Transverse colon (tissue), 4 donors: ENCODE data around the gene TARDBP. TPM values are rescaled to one million over a fixed set of nuclear protein-coding genes. Genes with fewer than 3 reads are reported as not detected.

Experiments
- DNase-seq: peaks from one replicate; pipeline ENCODE4 v3.0.0-alpha.2; 2019
- H3K27ac ChIP-seq, 4 donors: fragments of 200-600 bp; sonication (generic); 2 replicates each; pipeline ENCODE4 v1.5.1; 2016 to 2018; ENCODE audit warnings: inconsistent platforms in 4 of 4
- H3K27me3 ChIP-seq: fragments of 200-600 bp; sonication (generic); 2 replicates; pipeline ENCODE4 v1.5.1; 2017; ENCODE audit warnings: inconsistent platforms
- H3K36me3 ChIP-seq, 4 donors: fragments of 200-600 bp; sonication (generic); 2 replicates each; pipeline ENCODE4 v1.5.1; 2017 to 2019; ENCODE audit warnings: inconsistent platforms in 4 of 4
- H3K4me1 ChIP-seq, 4 donors: fragments of 200-600 bp; sonication (generic); 2 replicates each; pipeline ENCODE4 v1.5.1; 2017 to 2020; ENCODE audit warnings: inconsistent platforms in 4 of 4
- H3K4me3 ChIP-seq, 4 donors: fragments of 200-600 bp; sonication (generic); 1 replicate in 1 of 4; 2 replicates in 3 of 4; pipeline versions ENCODE4 v1.5.1 to v1.6.1; 2017 to 2019; ENCODE audit warnings: inconsistent platforms in 4 of 4
- H3K9me3 ChIP-seq, 2 donors: fragments of 200-600 bp; sonication (generic); 2 replicates each; pipeline ENCODE4 v1.5.1; 2017 to 2019; ENCODE audit warnings: inconsistent platforms in 2 of 2
- CTCF ChIP-seq, 5 experiments: fragments of 200-600 bp in 3 of 5; fragments of 450-650 bp in 2 of 5; sonication (generic) in 3 of 5; IDR thresholded peaks; 1 replicate in 2 of 5; 2 replicates in 3 of 5; pipeline ENCODE4 v1.5.1; 2016 to 2017; ENCODE audit warnings: antibody characterized with exemption in 5 of 5, inconsistent platforms in 3 of 5, mild to moderate bottlenecking in 2 of 5, moderate library complexity in 1 of 5
- EP300 ChIP-seq: sonication (generic); formaldehyde crosslinking; IDR thresholded peaks from one replicate; pipeline ENCODE4 v1.6.1; 2017; ENCODE audit warnings: antibody characterized with exemption, low read depth
- POLR2A ChIP-seq: fragments of 450-650 bp; IDR thresholded peaks from one replicate; pipeline ENCODE4 v1.6.1; 2016; ENCODE audit warnings: antibody characterized with exemption, mild to moderate bottlenecking, moderate library complexity
- POLR2AphosphoS5 ChIP-seq, 3 donors: sonication (generic); formaldehyde crosslinking; IDR thresholded peaks; one replicate each; pipeline ENCODE4 v1.6.1; 2016; ENCODE audit warnings: antibody characterized with exemption in 3 of 3
- WGBS, 2 donors: methylation state at CpG; one replicate each; pipeline ENCODE4 v1.1.5; 2018; ENCODE audit warnings: low coverage in 1 of 2; 5-methylcytosine and 5-hydroxymethylcytosine counted together
- in situ Hi-C, 4 donors: fragments of 200-750 bp; cut with MboI; loops; one replicate each; pipeline versions ENCODE4 v1.15.0 to v1.15.1; 2017; ENCODE audit warnings: low sequenced_read_pairs in 3 of 4, low pct_ligation_motif_present in 1 of 4, low pct_unique_long_range_greater_than_20kb in 1 of 4
- intact Hi-C: fragments of 100-400 bp; cut with DNase I; formaldehyde crosslinking; loops from one replicate; pipeline ENCODE4 v1.15.1; 2023; ENCODE audit warnings: low total_unique reads
- total RNA-seq, 4 donors: library from RNA; depleted of rRNA; stranded (reverse); fragments of >200 nt; gene quantifications; one replicate each; pipeline ENCODE4 v1.1.0, GENCODE V29; 2016

The TARDBP gene
- total RNA-seq, 4 donors from 2014 or later, result 112 to 278 (median 190) TPM

- Histone ChIP-seq H3K4me3 (no peak overlapping the region), H3K9me3 (no peaks in the 10 kb centered on the region), H3K4me1 (no peaks in the 10 kb centered on the region), H3K36me3 (peaks cover 0 to 47% (median 21%) of the 10 kb centered on the region in 4 donors), H3K27me3 (no peaks in the 10 kb centered on the region), H3K27ac (no peak overlapping the region)
- intact Hi-C loops (no loop called here), in situ Hi-C loops (loop anchor here in 2 of 4 donors (25.0 kb wide), 1 partner anchor 611 kb away; no protein-coding TSS in a partner anchor)
- TF ChIP-seq EP300, result no peak
- TF ChIP-seq POLR2AphosphoS5 (IDR thresholded peaks at IDR 0.05), result no peak
- TF ChIP-seq CTCF (IDR thresholded peaks at IDR 0.05), result no peak
- no peak for TF ChIP-seq POLR2A
- 50 to 74% methylated on average over 1 of the region's 1 CpG for WGBS, 2 donors
- no peak for DNase-seq
These were observed 13.6 kb downstream of the TARDBP start for GRCh38 chr1:11026052-11026451.

- Histone ChIP-seq H3K4me1 (no peaks in the 10 kb centered on the region), H3K36me3 (peaks cover 0 to 38% (median 16%) of the 10 kb centered on the region in 4 donors), H3K27ac (no peak overlapping the region), H3K9me3 (no peaks in the 10 kb centered on the region), H3K4me3 (no peak overlapping the region), H3K27me3 (no peaks in the 10 kb centered on the region)
- TF ChIP-seq POLR2A (no peak), POLR2AphosphoS5 (IDR thresholded peaks at IDR 0.05) (no peak), EP300 (no peak), CTCF (IDR thresholded peaks at IDR 0.05) (no peak)
- DNase-seq, result no peak
- in situ Hi-C loops (loop anchor here in 2 of 4 donors (25.0 kb wide), 1 partner anchor 610 kb away; no protein-coding TSS in a partner anchor), intact Hi-C loops (no loop called here)
- WGBS, 2 donors, result 93% methylated on average over 3 to 5 of the region's 5 CpGs
These were observed 14.4 kb downstream of the TARDBP start for GRCh38 chr1:11026903-11027302.

GRCh38 chr1:11027316-11027715 lies 14.9 kb downstream of the TARDBP start:
- DNase-seq, result no peak
- TF ChIP-seq CTCF (IDR thresholded peaks at IDR 0.05) (no peak), POLR2A (no peak), POLR2AphosphoS5 (IDR thresholded peaks at IDR 0.05) (no peak)

GRCh38 chr1:11028018-11028417 lies 15.6 kb downstream of the TARDBP start:
- WGBS, 2 donors, result 96 to 100% methylated on average over 1 to 3 of the region's 3 CpGs
- TF ChIP-seq POLR2A, result no peak
- TF ChIP-seq POLR2AphosphoS5 (IDR thresholded peaks at IDR 0.05), result no peak
- no peak for TF ChIP-seq CTCF (IDR thresholded peaks at IDR 0.05)
- no peak for TF ChIP-seq EP300
- Histone ChIP-seq H3K4me1 (no peaks in the 10 kb centered on the region), H3K27ac (no peak overlapping the region), H3K4me3 (no peak overlapping the region), H3K36me3 (peaks cover 0 to 27% (median 11%) of the 10 kb centered on the region in 4 donors), H3K9me3 (no peaks in the 10 kb centered on the region), H3K27me3 (no peaks in the 10 kb centered on the region)
- no peak for DNase-seq
- intact Hi-C loops, result no loop called here
- in situ Hi-C loops, result loop anchor here in 2 of 4 donors (25.0 kb wide), 1 partner anchor 609 kb away; no protein-coding TSS in a partner anchor

More at GRCh38 chr1:11027316-11027715, 14.9 kb downstream of the TARDBP start:
- intact Hi-C loops, result no loop called here
- no peaks in the 10 kb centered on the region for H3K4me1 ChIP-seq
- H3K27me3 ChIP-seq, result no peaks in the 10 kb centered on the region
- H3K27ac ChIP-seq, result no peak overlapping the region
- H3K36me3 ChIP-seq, result peaks cover 0 to 34% (median 14%) of the 10 kb centered on the region in 4 donors
- in situ Hi-C loops, result loop anchor here in 2 of 4 donors (25.0 kb wide), 1 partner anchor 610 kb away; no protein-coding TSS in a partner anchor
- 63 to 84% methylated on average over 4 to 6 of the region's 6 CpGs for WGBS, 2 donors
- no peak overlapping the region for H3K4me3 ChIP-seq
- no peaks in the 10 kb centered on the region for H3K9me3 ChIP-seq
